ENCODE results near the gene ZNF236.

The ZNF236 gene

DNA sequence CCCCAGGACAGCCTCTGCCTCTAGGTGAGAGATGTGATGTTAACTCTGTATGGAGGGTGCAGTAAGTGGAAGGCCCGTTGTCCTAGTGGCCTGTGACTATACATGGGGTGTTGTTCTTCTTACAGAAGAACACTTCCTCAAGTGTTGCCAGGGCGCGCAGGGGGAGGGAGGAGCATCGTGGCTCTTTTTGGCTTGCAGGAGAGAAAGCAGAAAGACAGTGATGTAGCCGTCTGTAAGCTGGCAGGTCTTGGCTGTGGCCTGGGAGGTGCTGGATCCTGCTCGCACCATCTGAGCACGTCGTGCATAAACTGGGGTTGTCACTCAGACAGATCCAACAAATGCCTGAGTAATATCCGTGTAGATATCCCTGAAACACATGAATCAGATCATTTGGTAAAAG, 44.3 kb downstream of the ZNF236 start:
- no peak overlapping the region for H3K4me3 ChIP-seq (ENCODE audit: insufficient read length, low read depth)
- H3K9ac ChIP-seq (ENCODE audit: insufficient read length, low read depth), result no peak overlapping the region
- peaks cover 43% of the 10 kb centered on the region for H3K36me3 ChIP-seq (ENCODE audit: insufficient read depth, insufficient read length, low read length)
- TF ChIP-seq SUZ12 (IDR thresholded peaks at IDR 0.05; ENCODE audit: extremely low read depth, insufficient read depth, insufficient read length) (no peak), ZNF274 (IDR thresholded peaks at IDR 0.05; ENCODE audit: low read depth, low read length) (no peak), YY1 (IDR thresholded peaks at IDR 0.05; ENCODE audit: insufficient read depth, insufficient read length) (no peak)
- H3K27me3 ChIP-seq (ENCODE audit: insufficient read depth, insufficient read length), result no peaks in the 10 kb centered on the region
- DNase-seq (ENCODE audit: low read depth, low spot score), result no peak
- no peaks in the 10 kb centered on the region for H3K9me3 ChIP-seq (ENCODE audit: insufficient read depth, low read length)
- no peaks in the 10 kb centered on the region for H3K4me1 ChIP-seq (ENCODE audit: insufficient read depth, insufficient read length)

DNA sequence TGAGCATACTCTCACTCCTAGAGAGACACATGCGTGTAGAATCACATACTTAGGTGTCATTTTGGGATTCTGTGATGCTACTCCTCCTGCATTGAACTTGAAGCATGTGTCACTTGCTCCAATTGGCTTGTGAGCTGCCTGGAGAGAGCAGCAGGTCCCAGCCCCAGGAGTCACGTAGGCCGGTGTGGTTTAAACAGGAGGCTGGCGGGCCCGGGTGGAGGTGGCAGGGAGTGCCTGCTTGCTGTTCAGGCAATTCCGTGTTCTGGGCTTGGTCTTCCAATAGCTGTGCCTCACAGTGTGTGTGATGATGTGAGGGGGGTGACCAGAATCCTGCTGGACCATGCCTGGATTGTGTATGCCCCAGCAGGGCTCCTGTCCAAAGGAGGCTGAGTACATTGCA, 51.0 kb downstream of the ZNF236 start:
- Histone ChIP-seq H3K4me1 (ENCODE audit: insufficient read depth, insufficient read length) (peaks cover 3% of the 10 kb centered on the region), H3K9ac (ENCODE audit: insufficient read length, low read depth) (no peak overlapping the region), H3K9me3 (ENCODE audit: insufficient read depth, low read length) (no peaks in the 10 kb centered on the region), H3K27me3 (ENCODE audit: insufficient read depth, insufficient read length) (no peaks in the 10 kb centered on the region), H3K4me3 (ENCODE audit: insufficient read length, low read depth) (no peak overlapping the region), H3K36me3 (ENCODE audit: insufficient read depth, insufficient read length, low read length) (peaks cover 54% of the 10 kb centered on the region)
- no peak for DNase-seq (ENCODE audit: low read depth, low spot score)
- no peak for TF ChIP-seq YY1 (IDR thresholded peaks at IDR 0.05; ENCODE audit: insufficient read depth, insufficient read length)
- no peak for TF ChIP-seq ZNF274 (IDR thresholded peaks at IDR 0.05; ENCODE audit: low read depth, low read length)
- TF ChIP-seq SUZ12 (IDR thresholded peaks at IDR 0.05; ENCODE audit: extremely low read depth, insufficient read depth, insufficient read length), result no peak

DNA sequence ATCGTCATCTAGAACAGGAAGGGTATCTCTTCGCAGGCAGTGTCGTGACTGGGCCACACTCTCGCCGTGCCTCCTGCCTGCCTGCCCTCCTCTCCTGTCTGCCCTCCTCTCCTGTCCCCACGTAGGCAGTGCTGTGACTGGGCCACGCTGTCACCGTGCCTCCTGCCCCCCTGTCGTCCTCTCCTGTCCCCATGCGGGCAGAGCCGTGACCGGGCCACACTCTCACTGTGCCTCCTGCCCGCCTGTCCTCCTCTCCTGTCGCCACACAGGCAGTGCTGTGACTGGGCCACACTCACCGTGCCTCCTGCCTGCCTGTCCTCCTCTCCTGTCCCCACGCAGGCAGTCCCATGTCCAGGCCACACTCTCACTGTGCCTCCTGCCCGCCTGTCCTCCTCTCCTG, 51.4 kb downstream of the ZNF236 start:
- TF ChIP-seq ZNF274 (IDR thresholded peaks at IDR 0.05; ENCODE audit: low read depth, low read length), result no peak
- TF ChIP-seq YY1 (IDR thresholded peaks at IDR 0.05; ENCODE audit: insufficient read depth, insufficient read length), result no peak
- no peak for TF ChIP-seq SUZ12 (IDR thresholded peaks at IDR 0.05; ENCODE audit: extremely low read depth, insufficient read depth, insufficient read length)
- Histone ChIP-seq H3K9ac (ENCODE audit: insufficient read length, low read depth) (no peak overlapping the region), H3K4me1 (ENCODE audit: insufficient read depth, insufficient read length) (peaks cover 3% of the 10 kb centered on the region), H3K4me3 (ENCODE audit: insufficient read length, low read depth) (no peak overlapping the region), H3K9me3 (ENCODE audit: insufficient read depth, low read length) (no peaks in the 10 kb centered on the region), H3K27me3 (ENCODE audit: insufficient read depth, insufficient read length) (no peaks in the 10 kb centered on the region), H3K36me3 (ENCODE audit: insufficient read depth, insufficient read length, low read length) (peaks cover 52% of the 10 kb centered on the region)
- no peak for DNase-seq (ENCODE audit: low read depth, low spot score)

DNA sequence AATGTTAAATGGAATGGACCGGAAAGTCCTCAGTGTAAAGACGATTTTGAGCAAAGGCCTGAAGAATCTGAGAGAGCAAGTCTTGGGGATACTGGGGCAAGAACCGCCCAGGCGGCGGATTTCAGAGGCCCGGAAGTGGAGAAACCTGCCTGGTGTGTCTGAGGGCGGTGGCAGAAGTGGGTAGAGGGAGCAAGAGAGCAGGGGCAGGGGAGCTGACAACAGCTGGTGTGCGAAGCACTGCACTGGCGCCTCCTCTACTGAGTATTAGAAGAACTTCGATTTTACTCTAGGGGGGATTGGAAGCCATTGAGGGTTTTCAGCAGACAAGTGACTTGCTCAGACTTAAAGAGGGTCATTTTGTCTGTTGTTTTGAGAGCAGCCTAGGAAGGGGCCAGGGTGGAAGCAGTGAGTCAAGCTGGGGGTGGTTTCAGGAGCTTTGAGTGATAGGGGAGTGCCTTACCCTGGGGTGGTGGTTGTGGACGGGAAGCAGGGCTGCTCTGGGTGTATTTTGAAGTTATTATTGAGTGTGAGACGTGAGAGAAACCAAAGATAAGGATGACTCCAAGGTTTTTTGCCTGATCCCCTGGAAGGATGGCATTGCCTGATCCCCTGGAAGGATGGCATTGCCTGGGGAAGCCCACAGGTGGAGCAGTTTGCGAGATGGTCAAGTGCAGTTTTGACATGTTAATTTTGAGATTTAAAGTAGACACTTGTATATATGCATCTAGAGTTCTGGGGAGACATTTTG, 52.5 kb downstream of the ZNF236 start:
- TF ChIP-seq ZNF274 (IDR thresholded peaks at IDR 0.05; ENCODE audit: low read depth, low read length) (no peak), YY1 (IDR thresholded peaks at IDR 0.05; ENCODE audit: insufficient read depth, insufficient read length) (no peak), SUZ12 (IDR thresholded peaks at IDR 0.05; ENCODE audit: extremely low read depth, insufficient read depth, insufficient read length) (no peak)
- peak; percentile 1 for DNase-seq (ENCODE audit: low read depth, low spot score)
- Histone ChIP-seq H3K36me3 (ENCODE audit: insufficient read depth, insufficient read length, low read length) (peaks cover 46% of the 10 kb centered on the region), H3K4me3 (ENCODE audit: insufficient read length, low read depth) (no peak overlapping the region), H3K9me3 (ENCODE audit: insufficient read depth, low read length) (no peaks in the 10 kb centered on the region), H3K27me3 (ENCODE audit: insufficient read depth, insufficient read length) (no peaks in the 10 kb centered on the region), H3K9ac (ENCODE audit: insufficient read length, low read depth) (no peak overlapping the region), H3K4me1 (ENCODE audit: insufficient read depth, insufficient read length) (peaks cover 3% of the 10 kb centered on the region)

DNA sequence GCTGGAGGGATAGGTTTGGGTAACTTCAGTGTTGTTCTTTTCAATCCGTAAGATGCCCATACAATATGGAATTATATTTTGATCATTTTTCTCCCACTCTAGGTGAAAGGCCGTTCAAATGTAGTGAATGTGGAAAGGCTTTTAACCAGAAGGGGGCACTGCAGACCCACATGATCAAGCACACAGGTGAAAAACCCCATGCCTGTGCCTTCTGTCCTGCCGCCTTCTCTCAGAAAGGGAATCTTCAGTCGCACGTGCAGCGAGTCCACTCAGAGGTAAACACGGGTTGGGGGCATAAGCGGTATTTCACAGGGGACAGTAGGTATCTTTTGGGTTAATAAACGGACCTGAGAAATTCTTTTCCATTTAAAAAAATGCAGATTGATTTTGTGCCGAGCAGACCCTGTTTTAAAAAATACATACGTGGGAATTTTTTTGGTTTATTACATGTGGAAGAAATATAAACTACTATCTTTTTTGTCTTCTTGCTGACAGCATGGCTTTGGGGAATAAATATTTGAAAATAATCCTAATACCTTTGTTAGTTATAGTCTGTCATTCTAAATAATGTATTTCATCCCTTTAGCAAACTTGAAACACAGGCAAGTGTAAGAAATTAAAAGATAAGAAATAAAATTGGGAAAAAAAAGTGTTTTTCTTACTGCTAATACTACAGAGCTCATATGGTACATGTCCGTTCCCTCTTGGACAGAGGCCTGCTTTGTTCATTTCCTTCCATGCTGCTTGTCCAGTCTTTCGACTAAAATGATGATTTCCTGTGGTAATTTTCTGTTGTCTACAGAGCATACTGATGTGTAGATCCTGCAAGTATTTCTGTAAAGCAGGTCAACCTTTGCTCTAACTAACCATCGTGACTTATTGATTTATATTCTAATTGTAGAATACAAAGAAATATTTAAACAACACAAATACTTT, 53.3 kb downstream of the ZNF236 start:
- Histone ChIP-seq H3K4me1 (ENCODE audit: insufficient read depth, insufficient read length) (peaks cover 3% of the 10 kb centered on the region), H3K27me3 (ENCODE audit: insufficient read depth, insufficient read length) (no peaks in the 10 kb centered on the region), H3K4me3 (ENCODE audit: insufficient read length, low read depth) (no peak overlapping the region), H3K9ac (ENCODE audit: insufficient read length, low read depth) (no peak overlapping the region), H3K36me3 (ENCODE audit: insufficient read depth, insufficient read length, low read length) (peaks cover 48% of the 10 kb centered on the region), H3K9me3 (ENCODE audit: insufficient read depth, low read length) (no peaks in the 10 kb centered on the region)
- TF ChIP-seq SUZ12 (IDR thresholded peaks at IDR 0.05; ENCODE audit: extremely low read depth, insufficient read depth, insufficient read length) (no peak), ZNF274 (IDR thresholded peaks at IDR 0.05; ENCODE audit: low read depth, low read length) (no peak), YY1 (IDR thresholded peaks at IDR 0.05; ENCODE audit: insufficient read depth, insufficient read length) (no peak)
- DNase-seq (ENCODE audit: low read depth, low spot score), result peak; percentile 25

DNA sequence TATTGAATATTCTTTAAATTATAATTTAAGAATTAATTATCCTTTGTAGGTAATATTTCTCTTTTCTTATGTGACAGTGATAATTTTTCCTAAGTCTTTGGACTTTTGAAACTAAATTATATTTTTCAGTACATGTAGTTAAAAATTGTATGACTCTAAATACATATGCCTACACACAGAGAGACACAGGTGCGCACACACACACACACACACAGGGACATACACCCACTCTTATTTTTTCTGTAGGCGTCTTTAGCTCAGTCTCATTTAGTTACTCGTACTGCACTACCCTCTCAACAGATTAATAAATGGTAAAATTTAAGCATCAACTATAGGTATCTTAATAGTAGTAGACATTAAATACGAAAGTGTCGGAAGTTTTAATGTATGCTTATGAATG, 56.1 kb downstream of the ZNF236 start:
- H3K4me1 ChIP-seq (ENCODE audit: insufficient read depth, insufficient read length), result peaks cover 3% of the 10 kb centered on the region
- H3K9me3 ChIP-seq (ENCODE audit: insufficient read depth, low read length), result no peaks in the 10 kb centered on the region
- H3K36me3 ChIP-seq (ENCODE audit: insufficient read depth, insufficient read length, low read length), result peaks cover 50% of the 10 kb centered on the region
- no peak for DNase-seq (ENCODE audit: low read depth, low spot score)
- no peaks in the 10 kb centered on the region for H3K27me3 ChIP-seq (ENCODE audit: insufficient read depth, insufficient read length)
- TF ChIP-seq ZNF274 (IDR thresholded peaks at IDR 0.05; ENCODE audit: low read depth, low read length) (no peak), SUZ12 (IDR thresholded peaks at IDR 0.05; ENCODE audit: extremely low read depth, insufficient read depth, insufficient read length) (no peak), YY1 (IDR thresholded peaks at IDR 0.05; ENCODE audit: insufficient read depth, insufficient read length) (no peak)
- H3K4me3 ChIP-seq (ENCODE audit: insufficient read length, low read depth), result no peak overlapping the region
- no peak overlapping the region for H3K9ac ChIP-seq (ENCODE audit: insufficient read length, low read depth)

DNA sequence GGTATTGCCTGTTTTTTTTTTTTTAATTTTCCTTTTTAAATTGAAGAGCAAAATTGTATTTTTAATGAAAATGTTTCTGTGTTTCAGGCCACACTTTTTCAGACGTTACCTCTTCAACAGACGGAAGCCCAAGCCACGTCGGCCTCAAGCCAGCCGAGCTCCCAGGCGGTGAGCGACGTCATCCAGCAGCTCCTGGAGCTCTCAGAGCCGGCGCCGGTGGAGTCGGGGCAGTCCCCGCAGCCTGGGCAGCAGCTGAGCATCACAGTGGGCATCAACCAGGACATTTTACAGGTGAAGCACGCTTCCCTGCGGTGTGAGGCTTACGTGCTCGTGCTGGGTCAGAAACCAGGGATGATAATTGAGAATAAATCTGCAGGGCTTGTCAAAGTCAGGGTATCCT, 57.7 kb downstream of the ZNF236 start:
- H3K36me3 ChIP-seq (ENCODE audit: insufficient read depth, insufficient read length, low read length), result peaks cover 50% of the 10 kb centered on the region
- DNase-seq (ENCODE audit: low read depth, low spot score), result no peak
- H3K9me3 ChIP-seq (ENCODE audit: insufficient read depth, low read length), result no peaks in the 10 kb centered on the region
- H3K27me3 ChIP-seq (ENCODE audit: insufficient read depth, insufficient read length), result no peaks in the 10 kb centered on the region
- H3K4me3 ChIP-seq (ENCODE audit: insufficient read length, low read depth), result no peak overlapping the region
- no peaks in the 10 kb centered on the region for H3K4me1 ChIP-seq (ENCODE audit: insufficient read depth, insufficient read length)
- TF ChIP-seq SUZ12 (IDR thresholded peaks at IDR 0.05; ENCODE audit: extremely low read depth, insufficient read depth, insufficient read length) (no peak), YY1 (IDR thresholded peaks at IDR 0.05; ENCODE audit: insufficient read depth, insufficient read length) (no peak), ZNF274 (IDR thresholded peaks at IDR 0.05; ENCODE audit: low read depth, low read length) (no peak)
- H3K9ac ChIP-seq (ENCODE audit: insufficient read length, low read depth), result no peak overlapping the region

Measured in NT2/D1 (cell line).